ENCODE data around the gene SPATA22. TPM values are rescaled to one million over a fixed set of nuclear protein-coding genes. Genes with fewer than 3 reads are reported as not detected.

Gene SPATA22
- total and polyA plus RNA-seq, 2 experiments from 2014 or later, result not detected

DNA sequence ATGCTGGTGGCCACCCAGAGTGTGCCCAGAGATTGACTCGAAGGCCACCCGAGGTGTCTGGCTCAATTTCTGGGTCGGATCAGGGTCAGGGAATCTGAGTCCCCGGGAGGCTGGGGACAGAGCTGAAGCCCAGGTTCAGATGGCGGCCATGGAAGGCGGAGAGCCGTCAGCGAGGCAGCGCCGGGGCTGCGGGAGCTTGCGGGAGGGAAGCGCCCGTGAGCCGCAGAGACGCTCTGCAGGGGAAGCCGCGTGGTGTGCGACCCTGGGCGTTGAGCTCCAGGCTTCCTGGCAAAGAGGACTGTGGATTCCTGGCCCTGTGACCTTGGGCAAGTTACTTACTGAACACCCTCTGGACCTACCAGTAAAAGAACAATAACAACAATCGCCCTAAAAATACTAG is 518 bp upstream of the SPATA22 start:
- H3K9me2 ChIP-seq (ENCODE audit: insufficient read depth), result no peaks in the 10 kb centered on the region
- no peaks in the 10 kb centered on the region for H3F3A ChIP-seq (replicated peaks; ENCODE audit: low read depth)
- Mint-ChIP-seq H3K27me3 (ENCODE audit: insufficient read depth, low read depth, poor library complexity) (peaks cover 1% of the 10 kb centered on the region), H3K4me1 (peaks cover 14% of the 10 kb centered on the region; the same call in 2 of the 3 replicates), H3K36me3 (ENCODE audit: low read depth) (no peaks in the 10 kb centered on the region), H3K9me3 (no peaks in the 10 kb centered on the region; the same call in 2 of the 3 replicates), H3K4me3 (no peak overlapping the region), H3K27ac (no peak overlapping the region)
- no peaks in the 10 kb centered on the region for H3K36me3 ChIP-seq (ENCODE audit: insufficient read depth)
- H3K4me3 ChIP-seq, result no peak overlapping the region
- peak overlapping the region; percentile 93; the same call in 1 of the 2 replicates for H2AFZ ChIP-seq
- TF ChIP-seq CREB1 (CRISPR knock-in tag; IDR thresholded peaks at IDR 0.05; ENCODE audit: low read depth) (no peak), EZH2 (IDR thresholded peaks at IDR 0.05; ENCODE audit: low read depth, unreplicated experiment) (no peak), POLR2AphosphoS5 (IDR thresholded peaks at IDR 0.05; ENCODE audit: low read depth) (no peak), EZH2phosphoT487 (IDR thresholded peaks at IDR 0.05; ENCODE audit: unreplicated experiment) (no peak), STAT1 (IDR thresholded peaks at IDR 0.05; ENCODE audit: unreplicated experiment) (no peak), ZNF114 (CRISPR knock-in tag; IDR thresholded peaks at IDR 0.05) (no peak)
- TF ChIP-seq, protein P1, sequence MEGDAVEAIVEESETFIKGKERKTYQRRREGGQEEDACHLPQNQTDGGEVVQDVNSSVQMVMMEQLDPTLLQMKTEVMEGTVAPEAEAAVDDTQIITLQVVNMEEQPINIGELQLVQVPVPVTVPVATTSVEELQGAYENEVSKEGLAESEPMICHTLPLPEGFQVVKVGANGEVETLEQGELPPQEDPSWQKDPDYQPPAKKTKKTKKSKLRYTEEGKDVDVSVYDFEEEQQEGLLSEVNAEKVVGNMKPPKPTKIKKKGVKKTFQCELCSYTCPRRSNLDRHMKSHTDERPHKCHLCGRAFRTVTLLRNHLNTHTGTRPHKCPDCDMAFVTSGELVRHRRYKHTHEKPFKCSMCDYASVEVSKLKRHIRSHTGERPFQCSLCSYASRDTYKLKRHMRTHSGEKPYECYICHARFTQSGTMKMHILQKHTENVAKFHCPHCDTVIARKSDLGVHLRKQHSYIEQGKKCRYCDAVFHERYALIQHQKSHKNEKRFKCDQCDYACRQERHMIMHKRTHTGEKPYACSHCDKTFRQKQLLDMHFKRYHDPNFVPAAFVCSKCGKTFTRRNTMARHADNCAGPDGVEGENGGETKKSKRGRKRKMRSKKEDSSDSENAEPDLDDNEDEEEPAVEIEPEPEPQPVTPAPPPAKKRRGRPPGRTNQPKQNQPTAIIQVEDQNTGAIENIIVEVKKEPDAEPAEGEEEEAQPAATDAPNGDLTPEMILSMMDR (conservative IDR thresholded peaks at IDR 0.05; ENCODE audit: low read depth in 2 of 2), result no peak
- TF ChIP-seq, protein P2, sequence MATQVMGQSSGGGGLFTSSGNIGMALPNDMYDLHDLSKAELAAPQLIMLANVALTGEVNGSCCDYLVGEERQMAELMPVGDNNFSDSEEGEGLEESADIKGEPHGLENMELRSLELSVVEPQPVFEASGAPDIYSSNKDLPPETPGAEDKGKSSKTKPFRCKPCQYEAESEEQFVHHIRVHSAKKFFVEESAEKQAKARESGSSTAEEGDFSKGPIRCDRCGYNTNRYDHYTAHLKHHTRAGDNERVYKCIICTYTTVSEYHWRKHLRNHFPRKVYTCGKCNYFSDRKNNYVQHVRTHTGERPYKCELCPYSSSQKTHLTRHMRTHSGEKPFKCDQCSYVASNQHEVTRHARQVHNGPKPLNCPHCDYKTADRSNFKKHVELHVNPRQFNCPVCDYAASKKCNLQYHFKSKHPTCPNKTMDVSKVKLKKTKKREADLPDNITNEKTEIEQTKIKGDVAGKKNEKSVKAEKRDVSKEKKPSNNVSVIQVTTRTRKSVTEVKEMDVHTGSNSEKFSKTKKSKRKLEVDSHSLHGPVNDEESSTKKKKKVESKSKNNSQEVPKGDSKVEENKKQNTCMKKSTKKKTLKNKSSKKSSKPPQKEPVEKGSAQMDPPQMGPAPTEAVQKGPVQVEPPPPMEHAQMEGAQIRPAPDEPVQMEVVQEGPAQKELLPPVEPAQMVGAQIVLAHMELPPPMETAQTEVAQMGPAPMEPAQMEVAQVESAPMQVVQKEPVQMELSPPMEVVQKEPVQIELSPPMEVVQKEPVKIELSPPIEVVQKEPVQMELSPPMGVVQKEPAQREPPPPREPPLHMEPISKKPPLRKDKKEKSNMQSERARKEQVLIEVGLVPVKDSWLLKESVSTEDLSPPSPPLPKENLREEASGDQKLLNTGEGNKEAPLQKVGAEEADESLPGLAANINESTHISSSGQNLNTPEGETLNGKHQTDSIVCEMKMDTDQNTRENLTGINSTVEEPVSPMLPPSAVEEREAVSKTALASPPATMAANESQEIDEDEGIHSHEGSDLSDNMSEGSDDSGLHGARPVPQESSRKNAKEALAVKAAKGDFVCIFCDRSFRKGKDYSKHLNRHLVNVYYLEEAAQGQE (IDR thresholded peaks at IDR 0.05; ENCODE audit: unreplicated experiment), result no peak
- TF ChIP-seq, protein P3, sequence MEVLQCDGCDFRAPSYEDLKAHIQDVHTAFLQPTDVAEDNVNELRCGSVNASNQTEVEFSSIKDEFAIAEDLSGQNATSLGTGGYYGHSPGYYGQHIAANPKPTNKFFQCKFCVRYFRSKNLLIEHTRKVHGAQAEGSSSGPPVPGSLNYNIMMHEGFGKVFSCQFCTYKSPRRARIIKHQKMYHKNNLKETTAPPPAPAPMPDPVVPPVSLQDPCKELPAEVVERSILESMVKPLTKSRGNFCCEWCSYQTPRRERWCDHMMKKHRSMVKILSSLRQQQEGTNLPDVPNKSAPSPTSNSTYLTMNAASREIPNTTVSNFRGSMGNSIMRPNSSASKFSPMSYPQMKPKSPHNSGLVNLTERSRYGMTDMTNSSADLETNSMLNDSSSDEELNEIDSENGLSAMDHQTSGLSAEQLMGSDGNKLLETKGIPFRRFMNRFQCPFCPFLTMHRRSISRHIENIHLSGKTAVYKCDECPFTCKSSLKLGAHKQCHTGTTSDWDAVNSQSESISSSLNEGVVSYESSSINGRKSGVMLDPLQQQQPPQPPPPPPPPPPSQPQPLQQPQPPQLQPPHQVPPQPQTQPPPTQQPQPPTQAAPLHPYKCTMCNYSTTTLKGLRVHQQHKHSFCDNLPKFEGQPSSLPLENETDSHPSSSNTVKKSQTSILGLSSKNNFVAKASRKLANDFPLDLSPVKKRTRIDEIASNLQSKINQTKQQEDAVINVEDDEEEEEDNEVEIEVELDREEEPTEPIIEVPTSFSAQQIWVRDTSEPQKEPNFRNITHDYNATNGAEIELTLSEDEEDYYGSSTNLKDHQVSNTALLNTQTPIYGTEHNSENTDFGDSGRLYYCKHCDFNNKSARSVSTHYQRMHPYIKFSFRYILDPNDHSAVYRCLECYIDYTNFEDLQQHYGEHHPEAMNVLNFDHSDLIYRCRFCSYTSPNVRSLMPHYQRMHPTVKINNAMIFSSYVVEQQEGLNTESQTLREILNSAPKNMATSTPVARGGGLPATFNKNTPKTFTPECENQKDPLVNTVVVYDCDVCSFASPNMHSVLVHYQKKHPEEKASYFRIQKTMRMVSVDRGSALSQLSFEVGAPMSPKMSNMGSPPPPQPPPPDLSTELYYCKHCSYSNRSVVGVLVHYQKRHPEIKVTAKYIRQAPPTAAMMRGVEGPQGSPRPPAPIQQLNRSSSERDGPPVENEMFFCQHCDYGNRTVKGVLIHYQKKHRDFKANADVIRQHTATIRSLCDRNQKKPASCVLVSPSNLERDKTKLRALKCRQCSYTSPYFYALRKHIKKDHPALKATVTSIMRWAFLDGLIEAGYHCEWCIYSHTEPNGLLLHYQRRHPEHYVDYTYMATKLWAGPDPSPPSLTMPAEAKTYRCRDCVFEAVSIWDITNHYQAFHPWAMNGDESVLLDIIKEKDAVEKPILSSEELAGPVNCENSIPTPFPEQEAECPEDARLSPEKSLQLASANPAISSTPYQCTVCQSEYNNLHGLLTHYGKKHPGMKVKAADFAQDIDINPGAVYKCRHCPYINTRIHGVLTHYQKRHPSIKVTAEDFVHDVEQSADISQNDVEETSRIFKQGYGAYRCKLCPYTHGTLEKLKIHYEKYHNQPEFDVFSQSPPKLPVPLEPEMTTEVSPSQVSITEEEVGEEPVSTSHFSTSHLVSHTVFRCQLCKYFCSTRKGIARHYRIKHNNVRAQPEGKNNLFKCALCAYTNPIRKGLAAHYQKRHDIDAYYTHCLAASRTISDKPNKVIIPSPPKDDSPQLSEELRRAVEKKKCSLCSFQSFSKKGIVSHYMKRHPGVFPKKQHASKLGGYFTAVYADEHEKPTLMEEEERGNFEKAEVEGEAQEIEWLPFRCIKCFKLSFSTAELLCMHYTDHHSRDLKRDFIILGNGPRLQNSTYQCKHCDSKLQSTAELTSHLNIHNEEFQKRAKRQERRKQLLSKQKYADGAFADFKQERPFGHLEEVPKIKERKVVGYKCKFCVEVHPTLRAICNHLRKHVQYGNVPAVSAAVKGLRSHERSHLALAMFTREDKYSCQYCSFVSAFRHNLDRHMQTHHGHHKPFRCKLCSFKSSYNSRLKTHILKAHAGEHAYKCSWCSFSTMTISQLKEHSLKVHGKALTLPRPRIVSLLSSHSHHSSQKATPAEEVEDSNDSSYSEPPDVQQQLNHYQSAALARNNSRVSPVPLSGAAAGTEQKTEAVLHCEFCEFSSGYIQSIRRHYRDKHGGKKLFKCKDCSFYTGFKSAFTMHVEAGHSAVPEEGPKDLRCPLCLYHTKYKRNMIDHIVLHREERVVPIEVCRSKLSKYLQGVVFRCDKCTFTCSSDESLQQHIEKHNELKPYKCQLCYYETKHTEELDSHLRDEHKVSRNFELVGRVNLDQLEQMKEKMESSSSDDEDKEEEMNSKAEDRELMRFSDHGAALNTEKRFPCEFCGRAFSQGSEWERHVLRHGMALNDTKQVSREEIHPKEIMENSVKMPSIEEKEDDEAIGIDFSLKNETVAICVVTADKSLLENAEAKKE (CRISPR knock-in tag; IDR thresholded peaks at IDR 0.05), result no peak
- H3K27me3 ChIP-seq (ENCODE audit: insufficient read depth), result no peaks in the 10 kb centered on the region
- H3K4me2 ChIP-seq, result no peak overlapping the region
- no peak for DNase-seq (ENCODE audit: low spot score)
- no peaks in the 10 kb centered on the region for H4K20me1 ChIP-seq (replicated peaks; ENCODE audit: insufficient read depth)
- no peak overlapping the region for H3K27ac ChIP-seq (ENCODE audit: low read depth)
- H3K4me1 ChIP-seq (ENCODE audit: insufficient read depth), result peaks cover 10% of the 10 kb centered on the region
- peak; percentile 26; the same call in 1 of the 3 replicates for ATAC-seq
- H3K79me2 ChIP-seq (replicated peaks; ENCODE audit: insufficient read depth), result no peaks in the 10 kb centered on the region

All from GM23338 (cell line).